NCI-H146 (cell line): Measurements from ENCODE around the gene RTBDN.
"Not testable (repeated sequence)": the region's sequence is repeated elsewhere in the genome, so short reads cannot be mapped to it uniquely, and the experiment has no call there.

Source experiments
- DNase-seq: peaks from one replicate; lab custom pipeline; 2025; lab: John Stamatoyannopoulos, UW

RTBDN gene

DNA sequence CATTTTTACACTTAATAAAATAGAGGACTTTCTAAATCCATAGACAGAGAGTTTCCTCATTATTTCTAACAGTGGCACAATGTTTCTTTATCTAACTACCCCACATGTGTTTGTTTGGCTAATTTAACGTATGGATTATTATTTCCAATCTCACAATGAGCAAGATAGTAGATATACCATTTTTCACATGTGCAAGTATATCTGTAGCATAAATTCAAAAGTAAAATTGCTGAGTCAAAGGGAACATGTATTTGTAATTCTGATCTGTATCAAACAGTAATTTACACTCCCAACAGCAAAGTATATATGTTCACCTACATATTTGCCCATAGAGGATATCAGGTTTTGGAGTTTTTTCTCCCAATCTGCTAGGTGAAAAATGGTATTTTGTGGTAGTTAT lies 22.3 kb upstream of the RTBDN start:
- no peak for DNase-seq

- peak; percentile 69 for DNase-seq
Measured at GRCh38 chr19:12847159-12848139, 13.1 kb upstream of the RTBDN start.

DNA sequence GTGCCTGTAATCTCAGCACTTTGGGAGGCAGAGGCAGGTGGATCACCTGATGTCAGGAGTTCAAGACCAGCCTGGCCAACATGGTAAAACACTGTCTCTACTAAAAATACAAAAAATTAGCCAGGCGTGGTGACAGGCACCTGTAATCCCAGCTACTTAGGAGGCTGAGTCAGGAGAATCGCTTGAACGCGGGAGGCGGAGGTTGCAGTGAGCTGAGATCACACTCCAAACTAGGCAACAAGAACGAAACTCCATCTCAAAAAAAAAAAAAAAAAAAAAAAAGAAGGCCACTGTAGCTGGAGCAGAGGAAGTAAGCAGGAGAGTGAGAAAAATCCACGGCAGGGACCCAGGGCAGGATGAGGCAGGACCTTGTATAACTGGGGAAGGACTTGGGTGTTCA lies 12.2 kb upstream of the RTBDN start:
- DNase-seq: not testable (repeated sequence)

DNA sequence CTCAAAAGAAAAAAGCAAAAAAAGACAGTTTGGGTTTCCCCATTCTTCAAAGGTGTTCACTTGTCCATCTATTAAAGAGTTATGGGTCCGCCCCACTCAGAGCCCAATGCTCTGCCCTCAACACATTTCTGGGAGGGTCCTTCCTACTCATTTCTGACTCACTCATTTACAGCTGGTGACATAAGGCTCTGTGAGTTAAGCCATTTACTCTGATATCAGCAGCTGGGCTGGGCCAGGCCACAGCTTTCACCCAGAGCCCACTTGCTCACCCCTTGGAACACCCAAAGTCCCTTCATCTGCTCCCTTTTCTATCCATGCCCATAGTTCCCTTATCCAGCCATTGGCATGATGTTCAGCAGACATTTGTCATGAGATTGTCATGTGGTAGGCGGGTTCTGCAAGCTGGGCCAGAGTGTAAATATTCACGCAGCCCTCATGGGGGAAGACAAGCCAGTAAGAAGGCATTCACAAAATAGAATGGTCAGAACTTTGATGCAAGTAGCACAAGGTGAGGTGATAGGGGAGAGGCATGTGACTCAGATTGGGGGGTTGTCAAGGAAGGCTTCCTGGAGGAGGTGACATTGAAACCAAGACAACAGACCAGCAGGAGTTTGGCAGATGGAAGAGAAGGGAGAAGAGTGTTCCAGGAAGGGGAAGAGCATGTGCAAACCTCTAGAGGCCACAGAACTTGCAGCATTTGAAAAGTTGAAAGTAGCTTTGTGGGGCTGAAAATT lies 9.8 kb upstream of the RTBDN start:
- no peak for DNase-seq

GRCh38 chr19:12843328-12843727 lies 8.9 kb upstream of the RTBDN start:
- no peak for DNase-seq

GRCh38 chr19:12842511-12842910 lies 8.1 kb upstream of the RTBDN start:
- no peak for DNase-seq

DNA sequence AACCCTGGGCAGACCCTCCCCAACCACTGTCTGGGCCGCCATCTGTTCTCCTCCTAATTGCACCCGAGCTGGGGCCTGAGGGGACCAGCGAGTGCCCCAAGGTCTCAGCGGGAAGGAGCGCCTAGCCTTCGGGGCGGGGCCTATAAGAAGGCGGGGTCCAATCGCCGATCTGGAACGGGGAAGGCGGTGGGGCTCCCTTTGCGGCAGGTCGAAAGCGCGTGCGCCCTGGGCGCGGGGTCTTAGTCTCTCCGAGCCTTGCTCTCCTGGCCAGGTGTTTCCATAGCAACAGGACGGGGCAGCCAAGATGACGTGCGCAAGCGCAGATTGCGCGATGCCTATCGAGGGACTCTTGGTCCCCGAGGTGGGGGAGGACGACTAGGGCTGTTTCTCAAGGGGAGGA lies 6.7 kb upstream of the RTBDN start:
- DNase-seq: no peak

GRCh38 chr19:12840091-12841079 lies 6.0 kb upstream of the RTBDN start:
- DNase-seq: peak; percentile 70

DNA sequence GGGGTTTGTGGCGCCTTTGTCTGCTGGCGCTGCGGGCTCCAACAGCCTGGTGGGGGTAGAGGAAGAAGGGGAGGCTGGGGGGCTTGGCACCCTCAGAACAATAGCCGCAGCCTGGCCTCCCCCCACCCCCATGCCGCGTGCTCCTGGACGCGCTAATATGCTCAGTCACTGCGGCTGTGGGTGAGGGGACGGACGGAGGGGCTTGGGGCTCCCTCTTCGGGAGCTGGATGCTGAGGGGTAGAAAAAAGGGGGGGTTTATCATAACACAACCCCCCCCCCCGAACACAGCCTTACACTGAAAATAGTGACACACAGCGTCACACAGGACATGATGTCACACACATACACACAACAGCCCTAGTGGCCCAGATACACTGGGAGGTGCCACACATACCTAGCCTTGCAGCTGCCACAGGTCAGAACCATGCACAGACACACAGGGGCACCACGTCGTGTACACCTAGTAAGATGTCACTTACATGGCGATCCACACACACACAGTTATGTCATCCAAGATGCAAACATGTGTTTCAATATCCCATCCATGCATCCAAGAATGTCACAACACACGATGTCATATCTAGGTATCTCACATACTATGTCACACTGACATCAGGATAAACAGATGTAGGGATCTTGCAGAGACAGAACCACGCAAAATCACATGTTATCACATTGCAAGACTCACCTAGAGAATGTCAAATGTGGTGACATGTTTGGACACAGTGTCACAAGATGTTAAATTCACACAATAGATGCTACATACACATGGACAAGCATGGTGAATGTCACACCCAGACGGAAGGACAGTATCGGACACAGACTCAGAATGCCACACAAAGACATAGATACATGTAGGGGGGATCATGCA lies 4.7 kb upstream of the RTBDN start:
- peak; percentile 49 for DNase-seq

DNA sequence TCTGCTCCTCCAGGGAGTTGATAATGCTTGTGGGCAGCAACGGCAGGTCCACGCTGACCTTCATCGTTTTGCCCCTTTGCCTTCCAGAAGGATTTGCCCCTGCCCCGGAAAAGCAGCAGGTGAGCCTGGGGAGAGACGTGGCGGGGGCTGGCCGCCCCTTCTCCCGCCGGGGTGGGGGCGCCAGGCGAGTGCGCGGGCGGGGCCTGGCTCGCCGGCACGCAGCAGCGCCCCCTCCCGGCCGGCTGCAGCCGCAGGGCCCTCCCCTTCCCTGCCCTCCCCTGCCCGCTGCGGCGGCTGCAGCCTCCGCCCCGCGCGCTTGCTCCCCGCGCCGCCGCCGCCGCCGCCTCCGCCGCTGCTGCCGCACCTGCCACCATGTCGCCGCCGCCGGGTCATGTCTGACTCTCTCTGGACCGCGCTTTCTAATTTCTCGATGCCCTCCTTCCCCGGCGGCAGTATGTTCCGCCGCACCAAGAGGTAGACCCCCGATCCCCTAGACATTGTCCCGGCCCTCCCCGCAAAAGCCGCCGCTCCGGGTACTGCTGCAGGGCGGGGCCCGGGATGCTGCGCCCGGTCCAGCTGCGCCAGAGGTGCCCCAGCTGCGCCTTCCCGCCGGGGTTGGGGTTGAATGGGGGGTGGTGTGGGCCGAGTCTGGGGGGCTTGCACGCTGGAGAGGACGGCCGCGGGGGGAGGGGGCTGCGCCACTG lies 4.0 kb upstream of the RTBDN start, which contains the start of gene MAST1:
TSS of gene MAST1 (plus strand) at position 334 of the 704 bp plus-strand sequence. CDS start at position 392, 58 bp downstream.
- peak; percentile 73 for DNase-seq

DNA sequence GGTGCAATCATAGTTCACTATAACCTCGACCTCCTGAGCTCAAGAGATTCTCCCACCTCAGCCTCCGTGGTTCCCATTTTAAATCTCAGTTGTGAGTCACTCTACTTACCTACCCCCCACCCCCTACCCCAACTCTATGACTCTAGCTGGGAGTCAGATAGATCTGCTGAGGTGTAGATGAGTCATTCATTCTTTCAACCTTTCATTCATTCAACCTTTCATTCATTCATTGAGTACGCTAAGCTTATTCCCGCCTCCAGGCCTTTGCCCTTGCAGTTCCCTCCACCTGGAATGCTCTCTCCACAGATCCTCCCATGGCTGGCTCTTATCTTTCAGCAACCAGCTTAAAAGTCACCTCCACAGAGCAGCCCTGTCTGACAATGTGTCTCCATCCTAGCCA lies 2.8 kb upstream of the RTBDN start:
- no peak for DNase-seq

DNA sequence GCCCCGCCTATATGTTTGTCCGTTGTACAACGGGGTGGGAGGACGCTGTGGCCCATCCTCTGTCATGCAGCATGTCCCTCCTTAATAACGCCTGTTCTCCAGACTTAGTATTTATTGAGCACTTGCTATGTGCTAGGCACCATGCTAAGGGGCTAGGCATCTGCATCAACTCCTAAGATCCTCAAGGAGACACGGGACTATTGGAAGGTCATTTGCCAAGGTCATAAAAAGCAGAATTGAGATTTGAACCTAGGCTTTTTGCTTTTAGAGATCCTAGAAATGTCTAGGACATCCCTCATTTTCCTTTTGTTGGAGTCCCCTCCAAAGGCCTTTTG lies 2.1 kb upstream of the RTBDN start:
- DNase-seq: no peak

DNA sequence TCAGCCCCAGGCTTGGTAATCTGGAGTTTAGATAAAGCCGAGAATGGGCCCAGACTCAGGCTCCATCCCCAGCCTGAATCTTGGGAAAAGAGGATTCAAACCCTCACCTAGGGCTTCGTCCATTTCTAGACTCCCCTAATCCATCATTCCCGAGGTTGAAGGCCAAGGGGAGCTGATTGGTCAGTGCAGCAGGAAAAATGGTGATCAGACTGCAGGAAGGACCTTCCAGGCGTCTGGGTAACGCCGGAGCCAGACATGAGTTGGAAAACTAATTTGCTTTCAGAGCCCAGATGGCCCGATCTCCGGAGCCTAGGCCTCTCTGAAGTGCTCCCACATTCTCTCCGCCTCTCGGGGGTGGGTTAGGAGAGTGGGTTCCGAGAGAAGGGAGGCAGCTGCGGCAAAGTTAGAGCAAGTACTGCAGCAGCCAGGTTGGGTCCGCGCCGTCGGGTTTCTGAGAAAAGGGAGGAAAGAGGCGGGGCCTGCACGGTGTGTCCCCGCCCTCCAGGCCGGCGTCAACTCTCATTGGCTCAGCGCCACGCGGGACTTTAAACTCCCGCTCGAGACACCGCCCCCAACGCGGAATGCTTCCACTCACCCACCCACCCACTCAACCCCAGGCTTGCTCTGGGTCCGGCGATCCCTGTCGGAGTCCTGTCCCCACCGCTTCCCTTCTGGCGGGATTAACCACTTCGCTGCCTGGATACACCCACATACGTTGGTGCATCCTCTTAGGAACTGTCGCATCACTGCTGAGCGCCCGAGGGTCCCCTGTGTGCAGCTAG lies 788 bp upstream of the RTBDN start:
- DNase-seq: peak; percentile 20

- peak; percentile 90 for DNase-seq
Measured at GRCh38 chr19:12833738-12834565, 427 bp downstream of the RTBDN start.

- no peak for DNase-seq
Measured at GRCh38 chr19:12833418-12833737, 1.0 kb downstream of the RTBDN start.

DNA sequence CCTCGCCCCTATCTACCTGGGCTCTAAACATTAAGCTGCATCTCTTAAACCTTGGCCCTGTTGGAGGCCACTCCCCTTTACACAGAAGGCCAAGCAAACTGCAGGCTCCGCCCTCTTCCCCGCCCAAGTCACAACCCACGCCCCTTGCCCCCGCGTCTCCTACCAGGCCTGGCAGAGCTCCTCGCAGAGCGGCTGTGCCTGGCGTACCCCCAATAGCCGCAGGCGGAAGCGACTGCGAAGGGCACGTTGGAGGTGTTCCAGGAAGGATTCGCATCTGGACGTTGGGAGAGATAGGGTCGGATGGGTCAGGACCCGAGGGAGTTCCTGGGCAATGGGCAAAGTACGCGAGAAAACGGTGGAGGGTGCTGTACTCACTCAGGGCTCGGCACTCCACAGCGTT lies 5.9 kb downstream of the RTBDN start:
- DNase-seq: peak; percentile 41

DNA sequence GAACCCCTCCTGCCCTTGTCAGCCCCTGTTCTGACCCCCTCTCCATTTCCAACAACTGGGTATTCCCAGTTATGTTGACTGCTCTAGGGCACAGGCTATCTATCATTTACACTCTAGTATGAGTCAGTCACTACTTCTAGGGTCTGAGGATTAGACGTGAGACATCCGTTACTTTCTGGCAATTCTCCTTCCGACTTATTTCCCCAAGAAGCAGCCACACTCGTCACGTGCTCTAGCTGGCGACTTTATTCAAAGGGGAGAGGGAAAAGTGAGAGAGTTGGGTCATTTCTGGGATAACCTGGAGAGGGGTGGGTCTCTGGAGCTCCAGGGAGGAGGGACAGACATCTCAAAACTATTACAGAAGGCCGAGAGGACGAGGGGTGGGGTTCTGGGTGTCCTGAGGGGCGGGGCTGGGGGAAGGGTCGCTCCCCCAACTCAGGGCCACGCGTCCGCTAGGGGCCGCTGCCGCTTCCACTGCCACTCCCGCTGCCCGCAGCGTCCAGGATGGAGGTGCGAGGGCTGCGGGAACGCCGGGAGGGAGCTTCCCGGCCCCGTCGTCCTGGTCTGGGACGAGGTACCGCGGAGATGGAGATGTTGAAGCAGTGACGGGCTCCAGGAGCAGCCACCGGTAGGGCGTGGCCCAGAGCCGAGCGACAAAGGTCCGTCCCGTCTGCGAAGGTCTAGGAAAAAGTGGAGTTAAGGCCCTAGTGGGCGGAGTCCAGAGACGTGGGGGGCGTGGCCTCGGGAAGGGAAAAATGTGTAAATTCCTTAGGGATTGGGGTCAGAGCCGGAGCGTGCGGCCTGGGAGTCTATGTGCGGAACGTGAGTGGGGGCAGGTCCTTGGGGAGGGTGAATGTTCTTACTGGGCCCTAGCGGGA lies 8.9 kb downstream of the RTBDN start:
- DNase-seq: peak; percentile 76

GRCh38 chr19:12821761-12822160 lies 12.6 kb downstream of the RTBDN start:
- DNase-seq: no peak
